ENCODE results near the gene GNPDA1.

- TF ChIP-seq CTCF (IDR thresholded peaks at IDR 0.05; ENCODE audit: insufficient read depth, low read length, poor library complexity, severe bottlenecking) (peak; percentile 83), EZH2phosphoT487 (conservative IDR thresholded peaks at IDR 0.05; ENCODE audit: low read length) (no peak)
These were observed 52.1 kb downstream of the GNPDA1 start for GRCh38 chr5:141960449-141961323.
